Tibial artery (tissue), 4 donors: Measurements from ENCODE around the gene DENND5A.

Experiments used
- DNase-seq, 2 donors: peaks; one replicate each; pipeline ENCODE4 v3.0.0-alpha.2; 2019
- H3K27ac ChIP-seq, 2 donors: fragments of 200-600 bp; sonication (generic) in 1 of 2; 1 replicate in 1 of 2; 2 replicates in 1 of 2; pipeline ENCODE4 v1.5.1; 2018 to 2019; ENCODE audit warnings: mild to moderate bottlenecking in 1 of 2
- H3K27me3 ChIP-seq, 2 donors: fragments of 200-600 bp; sonication (generic) in 1 of 2; one replicate each; pipeline versions ENCODE4 v1.5.1 to v1.6.0; 2016 to 2019
- H3K36me3 ChIP-seq, 3 donors: fragments of 200-600 bp; sonication (generic) in 2 of 3; one replicate each; pipeline ENCODE4 v1.5.1; 2016 to 2019; ENCODE audit warnings: mild to moderate bottlenecking in 2 of 3
- H3K4me1 ChIP-seq, 4 donors: fragments of 200-600 bp; sonication (generic) in 2 of 4; 1 replicate in 3 of 4; 2 replicates in 1 of 4; pipeline ENCODE4 v1.5.1; 2016 to 2019
- H3K4me3 ChIP-seq, 2 donors: fragments of 200-600 bp; sonication (generic) in 1 of 2; 1 replicate in 1 of 2; 2 replicates in 1 of 2; pipeline ENCODE4 v1.5.1; 2018 to 2019; ENCODE audit warnings: mild to moderate bottlenecking in 2 of 2
- H3K9me3 ChIP-seq, 3 donors: fragments of 200-600 bp; sonication (generic) in 1 of 3; one replicate each; pipeline ENCODE4 v1.5.1; 2016 to 2019
- CTCF ChIP-seq, 2 experiments: fragments of 200-600 bp in 1 of 2; fragments of 450-650 bp in 1 of 2; IDR thresholded peaks; one replicate each; pipeline ENCODE4 v1.5.1; 2017 to 2019; ENCODE audit warnings: antibody characterized with exemption in 2 of 2, mild to moderate bottlenecking in 1 of 2, moderate library complexity in 1 of 2
- intact Hi-C: fragments of 100-400 bp; cut with DNase I; formaldehyde crosslinking; loops from one replicate; pipeline ENCODE4 v1.15.0; 2023; ENCODE audit warnings: low total_unique reads

DENND5A gene

GRCh38 chr11:9096427-9096826 lies 168.7 kb downstream of the DENND5A start:
- intact Hi-C loops: no loop called here
- TF ChIP-seq CTCF (IDR thresholded peaks at IDR 0.05): no peak
- Histone ChIP-seq H3K4me1 (peaks cover 0 to 9% (median 3%) of the 10 kb centered on the region in 4 donors), H3K27ac (no peak overlapping the region), H3K27me3 (peaks cover 0 to 36% of the 10 kb centered on the region in 2 donors), H3K9me3 (no peaks in the 10 kb centered on the region), H3K4me3 (no peak overlapping the region), H3K36me3 (no peaks in the 10 kb centered on the region)
- DNase-seq: no peak

- H3K27me3 ChIP-seq: peaks cover 0 to 46% of the 10 kb centered on the region in 2 donors
- DNase-seq: no peak
- no peaks in the 10 kb centered on the region for H3K36me3 ChIP-seq
- H3K27ac ChIP-seq: no peak overlapping the region
- no peak for TF ChIP-seq CTCF (IDR thresholded peaks at IDR 0.05)
- H3K9me3 ChIP-seq: no peaks in the 10 kb centered on the region
- no peak overlapping the region for H3K4me3 ChIP-seq
- peaks cover 0 to 17% (median 10%) of the 10 kb centered on the region in 4 donors for H3K4me1 ChIP-seq
- intact Hi-C loops: no loop called here
Observed at GRCh38 chr11:9095421-9095820, 169.7 kb downstream of the DENND5A start.

GRCh38 chr11:9094420-9094819 lies 170.7 kb downstream of the DENND5A start:
- intact Hi-C loops: no loop called here
- peaks cover 0 to 46% of the 10 kb centered on the region in 2 donors for H3K27me3 ChIP-seq
- H3K27ac ChIP-seq: no peak overlapping the region

DNA sequence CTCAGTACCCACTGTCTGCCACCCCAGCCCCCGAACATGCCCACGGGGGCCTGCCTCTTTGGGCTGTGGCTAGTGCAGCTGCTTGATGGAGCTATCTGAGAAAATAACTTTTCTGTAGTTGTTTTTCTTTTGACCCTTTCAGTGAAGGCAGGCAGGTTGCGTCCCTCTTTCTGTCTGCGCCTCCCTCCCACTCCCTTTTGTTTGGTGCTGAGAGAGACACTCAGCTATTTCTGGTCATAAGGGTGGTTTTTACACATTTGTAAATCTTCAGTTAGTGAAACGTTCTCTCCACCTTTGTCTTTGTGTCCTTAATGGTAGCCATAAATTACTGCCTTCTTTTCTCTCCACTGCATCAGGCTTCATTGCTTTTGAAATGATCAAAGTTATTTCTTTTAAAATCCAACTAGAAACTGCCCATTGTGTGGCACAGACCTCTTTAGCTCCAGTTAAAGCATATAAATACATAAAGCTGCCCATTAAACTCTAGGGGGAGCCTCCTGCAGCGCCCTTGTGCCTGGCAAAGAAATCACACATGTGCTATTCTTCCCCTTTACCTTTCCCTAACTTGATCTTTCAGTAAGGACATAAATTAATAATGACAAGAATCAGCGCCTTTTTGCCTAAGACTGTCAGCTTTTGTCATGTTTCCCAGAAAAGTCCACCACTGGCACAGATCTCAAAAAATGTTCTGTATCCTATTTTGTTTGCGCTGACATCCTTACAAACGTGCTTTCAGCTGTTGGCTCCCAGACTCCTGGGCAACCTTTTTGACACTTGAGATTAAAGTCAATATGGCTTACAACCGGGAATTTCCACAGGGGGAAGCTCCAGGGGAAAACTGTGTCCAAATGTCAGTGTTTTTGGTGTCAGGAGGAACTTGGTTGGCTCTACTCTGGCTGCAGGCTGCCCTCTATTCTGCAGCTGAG lies 172.0 kb downstream of the DENND5A start:
- Histone ChIP-seq H3K27ac (no peak overlapping the region), H3K36me3 (no peaks in the 10 kb centered on the region), H3K4me1 (peaks cover 0 to 17% (median 10%) of the 10 kb centered on the region in 4 donors), H3K4me3 (no peak overlapping the region), H3K9me3 (no peaks in the 10 kb centered on the region), H3K27me3 (peaks cover 0 to 46% of the 10 kb centered on the region in 2 donors)
- DNase-seq: no peak
- TF ChIP-seq CTCF (IDR thresholded peaks at IDR 0.05): no peak
- intact Hi-C loops: no loop called here

More at GRCh38 chr11:9094420-9094819, 170.7 kb downstream of the DENND5A start:
- Histone ChIP-seq H3K4me3 (no peak overlapping the region), H3K4me1 (peaks cover 0 to 17% (median 10%) of the 10 kb centered on the region in 4 donors), H3K36me3 (no peaks in the 10 kb centered on the region), H3K9me3 (no peaks in the 10 kb centered on the region)
- TF ChIP-seq CTCF (IDR thresholded peaks at IDR 0.05): no peak
- DNase-seq: no peak

GRCh38 chr11:9092072-9092471 lies 173.1 kb downstream of the DENND5A start:
- Histone ChIP-seq H3K4me3 (peak overlapping the region; percentile 49 to 60), H3K36me3 (no peaks in the 10 kb centered on the region), H3K27me3 (peaks cover 0 to 46% of the 10 kb centered on the region in 2 donors), H3K9me3 (no peaks in the 10 kb centered on the region), H3K27ac (no peak overlapping the region), H3K4me1 (peaks cover 0 to 17% (median 10%) of the 10 kb centered on the region in 4 donors)
- intact Hi-C loops: no loop called here
- DNase-seq: no peak
- TF ChIP-seq CTCF (IDR thresholded peaks at IDR 0.05): no peak
